ENCODE results near the gene PHB1. TPM values are rescaled to one million over a fixed set of nuclear protein-coding genes. Genes with fewer than 3 reads are reported as not detected.

Gene PHB1
- polyA plus RNA-seq, 2 donors, result 53.6 to 164 TPM

- H3K36me3 ChIP-seq (ENCODE audit: control insufficient read depth in 2 of 2, insufficient read depth in 2 of 2, low read length in 1 of 2), result no peaks in the 10 kb centered on the region
- peaks cover 0 to 3% of the 10 kb centered on the region in 2 donors for H3K27me3 ChIP-seq (ENCODE audit: control insufficient read depth in 1 of 2, insufficient read depth in 2 of 2, low read length in 2 of 2)
- no peak overlapping the region for H3K27ac ChIP-seq (ENCODE audit: low read depth in 2 of 2, low read length in 1 of 2)
- 60 to 80% methylated on average over 5 of the region's 5 CpGs for WGBS, 2 donors
- H3K9me3 ChIP-seq (ENCODE audit: control insufficient read depth in 2 of 2, insufficient read depth in 1 of 2, low read depth in 1 of 2, low read length in 1 of 2), result no peaks in the 10 kb centered on the region
- H3K4me1 ChIP-seq (ENCODE audit: control insufficient read depth in 2 of 2, insufficient read depth in 2 of 2, low read length in 1 of 2), result peaks cover 0 to 2% of the 10 kb centered on the region in 2 donors
- H3K4me3 ChIP-seq (ENCODE audit: low read depth in 1 of 2, low read length in 2 of 2), result no peak overlapping the region
Observed at GRCh38 chr17:49454050-49454449, 39.4 kb upstream of the PHB1 start.

- Histone ChIP-seq H3K27me3 (ENCODE audit: control insufficient read depth in 1 of 2, insufficient read depth in 2 of 2, low read length in 2 of 2) (peaks cover 0 to under 1% of the 10 kb centered on the region in 2 donors), H3K4me1 (ENCODE audit: control insufficient read depth in 2 of 2, insufficient read depth in 2 of 2, low read length in 1 of 2) (peaks cover 0 to 2% of the 10 kb centered on the region in 2 donors), H3K27ac (ENCODE audit: low read depth in 2 of 2, low read length in 1 of 2) (no peak overlapping the region), H3K4me3 (ENCODE audit: low read depth in 1 of 2, low read length in 2 of 2) (no peak overlapping the region), H3K36me3 (ENCODE audit: control insufficient read depth in 2 of 2, insufficient read depth in 2 of 2, low read length in 1 of 2) (no peaks in the 10 kb centered on the region), H3K9me3 (ENCODE audit: control insufficient read depth in 2 of 2, insufficient read depth in 1 of 2, low read depth in 1 of 2, low read length in 1 of 2) (no peaks in the 10 kb centered on the region)
- WGBS, 2 donors, result 94% methylated on average over 5 of the region's 5 CpGs
Observed at GRCh38 chr17:49452661-49453060, 38.0 kb upstream of the PHB1 start.

- no peak overlapping the region for H3K27ac ChIP-seq (ENCODE audit: low read depth in 2 of 2, low read length in 1 of 2)
- 63 to 68% methylated on average over 5 of the region's 5 CpGs for WGBS, 2 donors
- no peaks in the 10 kb centered on the region for H3K27me3 ChIP-seq (ENCODE audit: control insufficient read depth in 1 of 2, insufficient read depth in 2 of 2, low read length in 2 of 2)
- no peaks in the 10 kb centered on the region for H3K36me3 ChIP-seq (ENCODE audit: control insufficient read depth in 2 of 2, insufficient read depth in 2 of 2, low read length in 1 of 2)
- peaks cover 0 to 2% of the 10 kb centered on the region in 2 donors for H3K4me1 ChIP-seq (ENCODE audit: control insufficient read depth in 2 of 2, insufficient read depth in 2 of 2, low read length in 1 of 2)
- no peaks in the 10 kb centered on the region for H3K9me3 ChIP-seq (ENCODE audit: control insufficient read depth in 2 of 2, insufficient read depth in 1 of 2, low read depth in 1 of 2, low read length in 1 of 2)
- H3K4me3 ChIP-seq (ENCODE audit: low read depth in 1 of 2, low read length in 2 of 2), result no peak overlapping the region
Observed at GRCh38 chr17:49452201-49452600, 37.5 kb upstream of the PHB1 start.

GRCh38 chr17:49450735-49451134, 36.1 kb upstream of the PHB1 start:
- Histone ChIP-seq H3K4me1 (ENCODE audit: control insufficient read depth in 2 of 2, insufficient read depth in 2 of 2, low read length in 1 of 2) (peaks cover 0 to 2% of the 10 kb centered on the region in 2 donors), H3K27ac (ENCODE audit: low read depth in 2 of 2, low read length in 1 of 2) (no peak overlapping the region), H3K9me3 (ENCODE audit: control insufficient read depth in 2 of 2, insufficient read depth in 1 of 2, low read depth in 1 of 2, low read length in 1 of 2) (no peaks in the 10 kb centered on the region), H3K36me3 (ENCODE audit: control insufficient read depth in 2 of 2, insufficient read depth in 2 of 2, low read length in 1 of 2) (no peaks in the 10 kb centered on the region), H3K4me3 (ENCODE audit: low read depth in 1 of 2, low read length in 2 of 2) (no peak overlapping the region), H3K27me3 (ENCODE audit: control insufficient read depth in 1 of 2, insufficient read depth in 2 of 2, low read length in 2 of 2) (no peaks in the 10 kb centered on the region)
- 37 to 53% methylated on average over 3 of the region's 3 CpGs for WGBS, 2 donors

GRCh38 chr17:49450181-49450580, 35.5 kb upstream of the PHB1 start:
- 79 to 80% methylated on average over 4 of the region's 4 CpGs for WGBS, 2 donors
- H3K36me3 ChIP-seq (ENCODE audit: control insufficient read depth in 2 of 2, insufficient read depth in 2 of 2, low read length in 1 of 2), result no peaks in the 10 kb centered on the region
- H3K27me3 ChIP-seq (ENCODE audit: control insufficient read depth in 1 of 2, insufficient read depth in 2 of 2, low read length in 2 of 2), result no peaks in the 10 kb centered on the region
- no peaks in the 10 kb centered on the region for H3K9me3 ChIP-seq (ENCODE audit: control insufficient read depth in 2 of 2, insufficient read depth in 1 of 2, low read depth in 1 of 2, low read length in 1 of 2)
- H3K27ac ChIP-seq (ENCODE audit: low read depth in 2 of 2, low read length in 1 of 2), result no peak overlapping the region
- H3K4me3 ChIP-seq (ENCODE audit: low read depth in 1 of 2, low read length in 2 of 2), result no peak overlapping the region
- H3K4me1 ChIP-seq (ENCODE audit: control insufficient read depth in 2 of 2, insufficient read depth in 2 of 2, low read length in 1 of 2), result peaks cover 0 to 2% of the 10 kb centered on the region in 2 donors

- Histone ChIP-seq H3K27ac (ENCODE audit: low read depth in 2 of 2, low read length in 1 of 2) (no peak overlapping the region), H3K4me1 (ENCODE audit: control insufficient read depth in 2 of 2, insufficient read depth in 2 of 2, low read length in 1 of 2) (peaks cover 0 to 2% of the 10 kb centered on the region in 2 donors), H3K9me3 (ENCODE audit: control insufficient read depth in 2 of 2, insufficient read depth in 1 of 2, low read depth in 1 of 2, low read length in 1 of 2) (no peaks in the 10 kb centered on the region), H3K36me3 (ENCODE audit: control insufficient read depth in 2 of 2, insufficient read depth in 2 of 2, low read length in 1 of 2) (no peaks in the 10 kb centered on the region), H3K27me3 (ENCODE audit: control insufficient read depth in 1 of 2, insufficient read depth in 2 of 2, low read length in 2 of 2) (peaks cover 0 to under 1% of the 10 kb centered on the region in 2 donors), H3K4me3 (ENCODE audit: low read depth in 1 of 2, low read length in 2 of 2) (no peak overlapping the region)
- 88 to 91% methylated on average over 9 of the region's 9 CpGs for WGBS, 2 donors
Observed at GRCh38 chr17:49447628-49448302, 33.1 kb upstream of the PHB1 start.

GRCh38 chr17:49445591-49445990, 30.9 kb upstream of the PHB1 start:
- WGBS, 2 donors, result 86 to 90% methylated on average over 7 of the region's 7 CpGs
- no peaks in the 10 kb centered on the region for H3K9me3 ChIP-seq (ENCODE audit: control insufficient read depth in 2 of 2, insufficient read depth in 1 of 2, low read depth in 1 of 2, low read length in 1 of 2)
- H3K36me3 ChIP-seq (ENCODE audit: control insufficient read depth in 2 of 2, insufficient read depth in 2 of 2, low read length in 1 of 2), result no peaks in the 10 kb centered on the region
- H3K27me3 ChIP-seq (ENCODE audit: control insufficient read depth in 1 of 2, insufficient read depth in 2 of 2, low read length in 2 of 2), result peaks cover 0 to 4% of the 10 kb centered on the region in 2 donors
- no peak overlapping the region for H3K4me3 ChIP-seq (ENCODE audit: low read depth in 1 of 2, low read length in 2 of 2)
- H3K4me1 ChIP-seq (ENCODE audit: control insufficient read depth in 2 of 2, insufficient read depth in 2 of 2, low read length in 1 of 2), result no peaks in the 10 kb centered on the region
- no peak overlapping the region for H3K27ac ChIP-seq (ENCODE audit: low read depth in 2 of 2, low read length in 1 of 2)

GRCh38 chr17:49444384-49444783, 29.7 kb upstream of the PHB1 start:
- Histone ChIP-seq H3K36me3 (ENCODE audit: control insufficient read depth in 2 of 2, insufficient read depth in 2 of 2, low read length in 1 of 2) (no peaks in the 10 kb centered on the region), H3K27ac (ENCODE audit: low read depth in 2 of 2, low read length in 1 of 2) (no peak overlapping the region), H3K9me3 (ENCODE audit: control insufficient read depth in 2 of 2, insufficient read depth in 1 of 2, low read depth in 1 of 2, low read length in 1 of 2) (no peaks in the 10 kb centered on the region), H3K4me1 (ENCODE audit: control insufficient read depth in 2 of 2, insufficient read depth in 2 of 2, low read length in 1 of 2) (no peaks in the 10 kb centered on the region), H3K27me3 (ENCODE audit: control insufficient read depth in 1 of 2, insufficient read depth in 2 of 2, low read length in 2 of 2) (peaks cover 0 to 4% of the 10 kb centered on the region in 2 donors), H3K4me3 (ENCODE audit: low read depth in 1 of 2, low read length in 2 of 2) (no peak overlapping the region)
- 82 to 86% methylated on average over 12 of the region's 12 CpGs for WGBS, 2 donors

GRCh38 chr17:49443862-49444261, 29.2 kb upstream of the PHB1 start:
- Histone ChIP-seq H3K27ac (ENCODE audit: low read depth in 2 of 2, low read length in 1 of 2) (no peak overlapping the region), H3K4me3 (ENCODE audit: low read depth in 1 of 2, low read length in 2 of 2) (no peak overlapping the region), H3K4me1 (ENCODE audit: control insufficient read depth in 2 of 2, insufficient read depth in 2 of 2, low read length in 1 of 2) (no peaks in the 10 kb centered on the region), H3K36me3 (ENCODE audit: control insufficient read depth in 2 of 2, insufficient read depth in 2 of 2, low read length in 1 of 2) (no peaks in the 10 kb centered on the region), H3K9me3 (ENCODE audit: control insufficient read depth in 2 of 2, insufficient read depth in 1 of 2, low read depth in 1 of 2, low read length in 1 of 2) (no peaks in the 10 kb centered on the region), H3K27me3 (ENCODE audit: control insufficient read depth in 1 of 2, insufficient read depth in 2 of 2, low read length in 2 of 2) (peaks cover 0 to 4% of the 10 kb centered on the region in 2 donors)
- 55 to 59% methylated on average over 6 of the region's 6 CpGs for WGBS, 2 donors

GRCh38 chr17:49442041-49442440, 27.4 kb upstream of the PHB1 start:
- Histone ChIP-seq H3K4me3 (ENCODE audit: low read depth in 1 of 2, low read length in 2 of 2) (no peak overlapping the region), H3K9me3 (ENCODE audit: control insufficient read depth in 2 of 2, insufficient read depth in 1 of 2, low read depth in 1 of 2, low read length in 1 of 2) (no peaks in the 10 kb centered on the region), H3K36me3 (ENCODE audit: control insufficient read depth in 2 of 2, insufficient read depth in 2 of 2, low read length in 1 of 2) (no peaks in the 10 kb centered on the region), H3K4me1 (ENCODE audit: control insufficient read depth in 2 of 2, insufficient read depth in 2 of 2, low read length in 1 of 2) (no peaks in the 10 kb centered on the region), H3K27me3 (ENCODE audit: control insufficient read depth in 1 of 2, insufficient read depth in 2 of 2, low read length in 2 of 2) (peaks cover 0 to 4% of the 10 kb centered on the region in 2 donors), H3K27ac (ENCODE audit: low read depth in 2 of 2, low read length in 1 of 2) (no peak overlapping the region)
- 51 to 54% methylated on average over 9 of the region's 9 CpGs for WGBS, 2 donors

All from esophagus (tissue), 2 donors.